HCT116 (cell line): Measurements from ENCODE around the gene AKNAD1. TPM values are rescaled to one million over a fixed set of nuclear protein-coding genes. Genes with fewer than 3 reads are reported as not detected.
"Not testable (repeated sequence)": the region's sequence is repeated elsewhere in the genome, so short reads cannot be mapped to it uniquely, and the experiment has no call there.

Source experiments
- ATAC-seq: fragments of 200-7000 bp; cut with Tn5 transposase; 2 replicates; pipeline ENCODE4 v1.9.1; 2020; ENCODE audit warnings: mild to moderate bottlenecking, moderate library complexity
- BruUV-seq: library from RNA; stranded (reverse); fragments of 400-500 nt; replicated peaks from 2 replicates; lab custom pipeline; 2021; lab: Mats Ljungman, UMichigan
- CTCF ChIA-PET: fragments of 300-600 bp; sonication (Branson Sonifier 250); formaldehyde crosslinking; loops from one replicate; lab custom pipeline; 2021; ENCODE audit warnings: antibody characterized with exemption; lab: Charles Lee
- POLR2A ChIA-PET: fragments of 300-600, 350-600 bp; sonication (Branson Sonifier 250); formaldehyde crosslinking; loops from one replicate; lab custom pipeline; 2021; ENCODE audit warnings: antibody characterized with exemption; lab: Charles Lee
- RAD21 ChIA-PET, 2 experiments: fragments of 300-600 bp; sonication (Branson Sonifier 250); formaldehyde crosslinking; loops; one replicate each; lab custom pipeline; 2023; ENCODE audit warnings: low total read pairs in 2 of 2; ENCODE audit not compliant: uncharacterized antibody in 2 of 2, unreplicated experiment in 2 of 2, low non-redundant PET in 1 of 2; lab: Charles Lee
- DNase-seq: peaks from one replicate; pipeline ENCODE4 v3.0.0-alpha.2; 2010; ENCODE audit warnings: low read depth, low spot score
- H2AFZ ChIP-seq: fragments of 200-600 bp; shearing (Covaris generic), sonication (generic); 2 replicates; pipeline ENCODE4 v1.6.1; 2017; ENCODE audit warnings: low read depth, mixed run types, mixed read lengths, antibody characterized with exemption, low read length; ENCODE audit not compliant: poor library complexity, severe bottlenecking
- H3K27ac ChIP-seq: 2 replicates; pipeline ENCODE4 v1.5.1; 2012; ENCODE audit warnings: low read depth, low read length
- H3K27me3 ChIP-seq: fragments of 200-600 bp; sonication (generic); 2 replicates; pipeline ENCODE4 v1.6.1; 2016; ENCODE audit warnings: mixed run types, low read length, mixed read lengths; ENCODE audit not compliant: insufficient read depth
- H3K36me3 ChIP-seq, 2 experiments: fragments of 200-500 bp in 1 of 2; fragments of 200-600 bp in 1 of 2; sonication (Bioruptor generic) in 1 of 2; sonication (generic) in 1 of 2; 2 replicates each; pipeline versions ENCODE4 v1.5.1 to v1.6.1; 2014 to 2016; ENCODE audit warnings: low read length in 2 of 2, inconsistent platforms in 1 of 2, mixed read lengths in 1 of 2, mixed run types in 1 of 2; ENCODE audit not compliant: insufficient read depth in 2 of 2, control insufficient read depth in 1 of 2
- H3K4me1 ChIP-seq, 2 experiments: fragments of 200-600 bp in 1 of 2; sonication (generic) in 1 of 2; 2 replicates each; pipeline versions ENCODE4 v1.5.1 to v1.6.1; 2012 to 2017; ENCODE audit warnings: low read length in 2 of 2, inconsistent platforms in 1 of 2, mild to moderate bottlenecking in 1 of 2, mixed read lengths in 1 of 2, mixed run types in 1 of 2, moderate library complexity in 1 of 2; ENCODE audit not compliant: insufficient read depth in 2 of 2, control insufficient read depth in 1 of 2
- H3K4me2 ChIP-seq: fragments of 200-600 bp; sonication (generic); 2 replicates; pipeline ENCODE4 v1.6.1; 2017; ENCODE audit warnings: mixed run types, low read length, mixed read lengths
- H3K4me3 ChIP-seq, 2 experiments: fragments of 200-600 bp in 1 of 2; sonication (generic) in 1 of 2; replicated peaks in 1 of 2; 2 replicates each; pipeline ENCODE4 v1.5.1; 2011 to 2016; ENCODE audit warnings: low read length in 2 of 2, control low read depth in 1 of 2, low read depth in 1 of 2, mild to moderate bottlenecking in 1 of 2, mixed read lengths in 1 of 2, mixed run types in 1 of 2
- H3K79me2 ChIP-seq: fragments of 200-600 bp; sonication (generic); 2 replicates; pipeline ENCODE4 v1.6.1; 2017; ENCODE audit warnings: mild to moderate bottlenecking, mixed run types, low read length, moderate library complexity, mixed read lengths; ENCODE audit not compliant: insufficient read depth
- H3K9ac ChIP-seq: fragments of 200-600 bp; sonication (generic); 2 replicates; pipeline ENCODE4 v1.6.1; 2016; ENCODE audit warnings: low read length, mixed read lengths
- H3K9me2 ChIP-seq: fragments of 200-600 bp; sonication (generic), shearing (Covaris generic); 2 replicates; pipeline ENCODE4 v1.6.1; 2017; ENCODE audit warnings: mixed run types, mild to moderate bottlenecking, moderate library complexity; ENCODE audit not compliant: insufficient read depth
- H3K9me3 ChIP-seq, 2 experiments: fragments of 200-500 bp in 1 of 2; fragments of 200-600 bp in 1 of 2; sonication (Bioruptor generic) in 1 of 2; sonication (generic) in 1 of 2; 2 replicates each; pipeline ENCODE4 v1.6.1; 2014 to 2017; ENCODE audit warnings: low read length in 2 of 2, mixed read lengths in 2 of 2, inconsistent platforms in 1 of 2, low read depth in 1 of 2, mild to moderate bottlenecking in 1 of 2, mixed run types in 1 of 2, moderate library complexity in 1 of 2; ENCODE audit not compliant: control insufficient read depth in 1 of 2, insufficient read depth in 1 of 2
- H4K20me1 ChIP-seq: fragments of 200-600 bp; sonication (generic), shearing (Covaris generic); 2 replicates; pipeline ENCODE4 v1.6.1; 2017; ENCODE audit warnings: mixed run types, mild to moderate bottlenecking, moderate library complexity; ENCODE audit not compliant: insufficient read depth
- ATF3 ChIP-seq: IDR thresholded peaks from 2 replicates; pipeline ENCODE4 v1.6.1; 2012
- CTCF ChIP-seq, 3 experiments: fragments of 200-600 bp in 1 of 3; sonication (generic) in 1 of 3; IDR thresholded peaks in 2 of 3; conservative IDR thresholded peaks in 1 of 3; 2 replicates each; pipeline ENCODE4 v1.5.1; 2012 to 2017; ENCODE audit warnings: low read depth in 2 of 3, low read length in 2 of 3, antibody characterized with exemption in 1 of 3, borderline replicate concordance in 1 of 3, control low read depth in 1 of 3, mild to moderate bottlenecking in 1 of 3, mixed read lengths in 1 of 3, mixed run types in 1 of 3, moderate library complexity in 1 of 3; ENCODE audit not compliant: insufficient read depth in 1 of 3
- ELF1 ChIP-seq: IDR thresholded peaks from 2 replicates; pipeline ENCODE4 v1.6.1; 2012; ENCODE audit warnings: low read depth, borderline replicate concordance
- EZH2 ChIP-seq: fragments of 200-600 bp; sonication (generic); IDR thresholded peaks from 2 replicates; pipeline ENCODE4 v1.6.1; 2017; ENCODE audit warnings: antibody characterized with exemption, mixed run types
- JUND ChIP-seq: IDR thresholded peaks from 2 replicates; pipeline ENCODE4 v1.6.1; 2012
- MAX ChIP-seq: IDR thresholded peaks from 2 replicates; pipeline ENCODE4 v1.6.1; 2012
- REST ChIP-seq: IDR thresholded peaks from 2 replicates; pipeline ENCODE4 v1.6.1; 2012; ENCODE audit warnings: low read depth
- intact Hi-C: fragments of 100-400 bp; cut with micrococcal nuclease; formaldehyde crosslinking; loops from 2 replicates; pipeline ENCODE4 v1.10.0; 2022
- total RNA-seq: library from RNA; stranded (reverse); gene quantifications from one replicate; pipeline ENCODE4 v1.2.1, GENCODE V29; 2021; ENCODE audit not compliant: unreplicated experiment

AKNAD1 gene
- total RNA-seq, 1 experiment from 2014 or later, result 0.15 TPM

GRCh38 chr1:108889706-108890384, 33.0 kb upstream of the AKNAD1 start:
- no peak overlapping the region for H3K4me2 ChIP-seq
- POLR2A ChIA-PET, result no interaction called here
- intact Hi-C loops, result loop anchor here (10.0 kb wide), 1 partner anchor 1105 kb away; no protein-coding TSS in a partner anchor
- no peak overlapping the region for H3K27ac ChIP-seq
- no peak overlapping the region for H3K9ac ChIP-seq
- H2AFZ ChIP-seq, result no peak overlapping the region
- ATAC-seq (no peak), DNase-seq (no peak)
- CTCF ChIA-PET, result no interaction called here
- no peaks in the 10 kb centered on the region for H3K9me2 ChIP-seq
- H4K20me1 ChIP-seq, result no peaks in the 10 kb centered on the region; the same call in 1 of the 2 replicates
- no peaks in the 10 kb centered on the region for H3K9me3 ChIP-seq
- H3K4me3 ChIP-seq, result no peak overlapping the region
- no peaks in the 10 kb centered on the region for H3K27me3 ChIP-seq
- no peaks in the 10 kb centered on the region for H3K36me3 ChIP-seq
- TF ChIP-seq EZH2 (no peak), REST (no peak), MAX (no peak), CTCF (IDR thresholded peaks at IDR 0.05 in 2 of 3, conservative IDR thresholded peaks at IDR 0.05 in 1 of 3; ENCODE audit: borderline replicate concordance in 1 of 3, insufficient read depth in 1 of 3, low read depth in 2 of 3, low read length in 2 of 3) (no peak), ATF3 (no peak), JUND (no peak), ELF1 (no peak)
- RAD21 ChIA-PET, result no interaction called here
- peaks cover 66% of the 10 kb centered on the region for H3K79me2 ChIP-seq
- no peaks in the 10 kb centered on the region for H3K4me1 ChIP-seq
- no TSS peak for BruUV-seq

GRCh38 chr1:108889006-108889645, 32.2 kb upstream of the AKNAD1 start:
- H3K4me3 ChIP-seq, H3K36me3 ChIP-seq, H3K9me3 ChIP-seq, ATAC-seq, DNase-seq, intact Hi-C loops, POLR2A ChIA-PET, H3K9me2 ChIP-seq, H3K4me2 ChIP-seq, H3K27me3 ChIP-seq, H3K4me1 ChIP-seq, H3K9ac ChIP-seq, CTCF ChIA-PET, BruUV-seq, RAD21 ChIA-PET, H2AFZ ChIP-seq, H4K20me1 ChIP-seq, H3K27ac ChIP-seq: not testable (repeated sequence)
- peaks cover 65% of the 10 kb centered on the region for H3K79me2 ChIP-seq
